K562 (cell line): ENCODE data around the gene RCSD1. TPM values are rescaled to one million over a fixed set of nuclear protein-coding genes. Genes with fewer than 3 reads are reported as not detected.
A peak's percentile ranks its signal among the peaks of the same experiment; 100 is the strongest.

ENCODE experiments used
- ATAC-seq: fragments of 200-7000 bp; cut with Tn5 transposase; 3 replicates; pipeline ENCODE4 v1.9.1; 2020; ENCODE audit warnings: moderate library complexity
- BruUV-seq: library from RNA; stranded (reverse); fragments of 400-500 nt; replicated peaks from 2 replicates; lab custom pipeline; 2021; lab: Mats Ljungman, UMichigan
- CTCF ChIA-PET: fragments of 300-600 bp; formaldehyde crosslinking; extraction: SDS; loops from one replicate; lab custom pipeline; 2021; ENCODE audit warnings: low intra/inter-chr PET ratio; lab: Yijun Ruan, JAX
- POLR2A ChIA-PET: fragments of 300-600, 350-650 bp; sonication (Branson Sonifier 250); formaldehyde crosslinking; extraction: SDS; loops from one replicate; lab custom pipeline; 2021; ENCODE audit warnings: antibody characterized with exemption, inconsistent platforms; lab: Yijun Ruan, JAX
- DNase-seq, 4 experiments: peaks; one replicate each; pipeline versions ENCODE4 v3.0.0 to v3.0.0-alpha.2; 2011 to 2018; ENCODE audit warnings: low spot score in 3 of 4, mixed read lengths in 3 of 4; ENCODE audit errors: extremely low read depth in 1 of 4
- FAIRE-seq: peaks from 2 replicates; lab custom pipeline; 2011; peaks lifted over from hg19 to GRCh38; lab: Jason Lieb, UNC
- H2AFZ ChIP-seq: 2 replicates; pipeline ENCODE4 v1.6.0; 2011; ENCODE audit warnings: low read depth, low read length, control low read depth, inconsistent platforms
- H3K27ac ChIP-seq: fragments of 200-600 bp; 3 replicates; pipeline ENCODE4 v1.8.0; 2011; ENCODE audit warnings: low read depth, mild to moderate bottlenecking, control low read depth, inconsistent platforms, low read length, moderate library complexity, mixed read lengths; ENCODE audit errors: extremely low read depth
- H3K27me3 ChIP-seq, 2 experiments: fragments of 300-600 bp in 1 of 2; 2 replicates in 1 of 2; 3 replicates in 1 of 2; pipeline versions ENCODE4 v1.6.0 to v1.8.0; 2011; ENCODE audit warnings: inconsistent platforms in 2 of 2, low read length in 2 of 2, mild to moderate bottlenecking in 1 of 2, mixed read lengths in 1 of 2, moderate library complexity in 1 of 2; ENCODE audit not compliant: control insufficient read depth in 2 of 2, insufficient read depth in 2 of 2
- H3K36me3 ChIP-seq: fragments of 300-600 bp; 3 replicates; pipeline ENCODE4 v1.8.0; 2011; ENCODE audit warnings: mild to moderate bottlenecking, low read length, inconsistent platforms; ENCODE audit not compliant: control insufficient read depth, insufficient read depth
- H3K4me1 ChIP-seq, 2 experiments: fragments of 200-600 bp in 1 of 2; replicated peaks in 1 of 2; 2 replicates in 1 of 2; 3 replicates in 1 of 2; pipeline versions ENCODE4 v1.5.1 to v1.8.0; 2011; ENCODE audit warnings: inconsistent platforms in 2 of 2, low read length in 2 of 2, mild to moderate bottlenecking in 1 of 2, mixed read lengths in 1 of 2, moderate library complexity in 1 of 2; ENCODE audit not compliant: control insufficient read depth in 2 of 2, insufficient read depth in 2 of 2
- H3K4me2 ChIP-seq: 2 replicates; pipeline ENCODE4 v1.6.1; 2011; ENCODE audit warnings: low read length, control low read depth, inconsistent platforms, mixed read lengths; ENCODE audit not compliant: insufficient read depth
- H3K4me3 ChIP-seq: fragments of 200-600 bp; sonication (generic), shearing (Covaris generic); 2 replicates; pipeline ENCODE4 v1.5.1; 2016; ENCODE audit warnings: control low read depth, inconsistent platforms
- H3K79me2 ChIP-seq: fragments of 200-600 bp; 3 replicates; pipeline ENCODE4 v1.8.0; 2011; ENCODE audit warnings: low read length, inconsistent platforms; ENCODE audit not compliant: control insufficient read depth, insufficient read depth
- H3K9ac ChIP-seq, 2 experiments: 2 replicates each; pipeline versions ENCODE4 v1.6.0 to v1.6.1; 2011; ENCODE audit warnings: low read depth in 2 of 2, low read length in 2 of 2, control low read depth in 1 of 2, inconsistent platforms in 1 of 2, mild to moderate bottlenecking in 1 of 2, mixed read lengths in 1 of 2; ENCODE audit not compliant: insufficient read depth in 1 of 2
- H3K9me1 ChIP-seq: one replicate; pipeline ENCODE4 v1.6.0; 2011; ENCODE audit warnings: inconsistent platforms, mild to moderate bottlenecking, low read length, moderate library complexity; ENCODE audit not compliant: control insufficient read depth, insufficient read depth
- H3K9me3 ChIP-seq: replicated peaks from 2 replicates; pipeline ENCODE4 v1.5.1; 2011; ENCODE audit warnings: low read depth, low read length, inconsistent platforms; ENCODE audit not compliant: control insufficient read depth, insufficient read depth
- H4K20me1 ChIP-seq: replicated peaks from 2 replicates; pipeline ENCODE4 v1.6.1; 2011; ENCODE audit warnings: low read length, inconsistent platforms, mixed read lengths; ENCODE audit not compliant: control insufficient read depth, insufficient read depth
- CC2D1A ChIP-seq: fragments of 450-650 bp; IDR thresholded peaks from 2 replicates; pipeline ENCODE4 v1.6.1; 2017; ENCODE audit warnings: mild to moderate bottlenecking
- CEBPG ChIP-seq, 3 experiments: fragments of 200-800 bp in 1 of 3; sonication (Bioruptor generic) in 1 of 3; sonication (generic) in 1 of 3; formaldehyde crosslinking in 1 of 3; IDR thresholded peaks in 2 of 3; conservative IDR thresholded peaks in 1 of 3; 2 replicates each; pipeline versions ENCODE4 v1.6.1 to v1.8.0; 2016 to 2022; ENCODE audit warnings: missing compliant biosample characterization in 2 of 3, missing genetic modification characterization in 2 of 3, mild to moderate bottlenecking in 1 of 3, missing genetic modification reagents in 1 of 3
- DPF2 ChIP-seq: fragments of 450-650 bp; IDR thresholded peaks from 2 replicates; pipeline ENCODE4 v1.6.1; 2016
- HDAC1 ChIP-seq, 2 experiments: fragments of 450-650 bp; IDR thresholded peaks; 2 replicates each; pipeline ENCODE4 v1.6.1; 2016 to 2017; ENCODE audit warnings: inconsistent platforms in 1 of 2, mild to moderate bottlenecking in 1 of 2, moderate library complexity in 1 of 2
- ILK ChIP-seq: fragments of 450-650 bp; IDR thresholded peaks from 2 replicates; pipeline ENCODE4 v1.6.1; 2016; ENCODE audit warnings: missing genetic modification characterization, low read depth, mild to moderate bottlenecking, missing compliant biosample characterization, moderate library complexity, borderline replicate concordance
- JUND ChIP-seq, 2 experiments: IDR thresholded peaks; 2 replicates in 1 of 2; 3 replicates in 1 of 2; pipeline ENCODE4 v1.6.1; 2011; ENCODE audit warnings: borderline replicate concordance in 2 of 2, low read depth in 2 of 2, low read length in 2 of 2, improper control_type of control experiment in 1 of 2, missing biosample characterization in 1 of 2, missing genetic modification characterization in 1 of 2, missing genetic modification reagents in 1 of 2
- RBM25 ChIP-seq: fragments of 200-400 bp; formaldehyde crosslinking; IDR thresholded peaks from 2 replicates; pipeline ENCODE4 v1.6.1; 2018; ENCODE audit warnings: low read length, low read depth, moderate library complexity; ENCODE audit not compliant: severe bottlenecking
- SMARCA4 ChIP-seq: fragments of 450-650 bp; IDR thresholded peaks from 2 replicates; pipeline ENCODE4 v1.6.1; 2016
- SNRNP70 ChIP-seq: fragments of 200-400 bp; formaldehyde crosslinking; optimal IDR thresholded peaks from 2 replicates; pipeline ENCODE3; 2017; ENCODE audit warnings: low read depth, low read length
- U2AF1 ChIP-seq: fragments of 200-400 bp; formaldehyde crosslinking; optimal IDR thresholded peaks from 2 replicates; pipeline ENCODE3; 2017; ENCODE audit warnings: mild to moderate bottlenecking, low read depth, low read length, moderate library complexity
- ZNF174 ChIP-seq: fragments of 250-450 bp; sonication (Bioruptor Pico); IDR thresholded peaks from 2 replicates; pipeline ENCODE4 v1.4.0; 2020; ENCODE audit warnings: mild to moderate bottlenecking
- ZNF324 ChIP-seq: fragments of 250-450 bp; sonication (Bioruptor Pico); IDR thresholded peaks from 2 replicates; pipeline ENCODE4 v1.4.0; 2020; ENCODE audit warnings: mild to moderate bottlenecking
- WGBS: fragments of 100-300 bp; shearing (Covaris generic); methylation state at CpG from one replicate; pipeline ENCODE4 v1.1.6; 2016; ENCODE audit warnings: low coverage, mixed read lengths; ENCODE audit not compliant: insufficient coverage; ENCODE audit errors: missing lambda C conversion rate; 5-methylcytosine and 5-hydroxymethylcytosine counted together
- in situ Hi-C: fragments of 300-500 bp; cut with MboI; formaldehyde crosslinking; loops from 4 replicates; pipeline ENCODE4 v1.15.0; 2018; ENCODE audit warnings: inconsistent platforms, mixed read lengths
- intact Hi-C: fragments of 100-400 bp; cut with micrococcal nuclease; formaldehyde crosslinking; loops from 2 replicates; pipeline ENCODE4 v1.14.2; 2022
- polyA plus RNA-seq, 8 experiments: library from polyadenylated mRNA; depleted of rRNA in 4 of 8; stranded (reverse) in 5 of 8; unstranded in 3 of 8; fragments of >200 nt; fragmentation: Nextera tagmentation in 2 of 8; fragmentation: Illumina TruSeq in 1 of 8; extraction: Ambion mirVana in 2 of 8; extraction: Trizol in 1 of 8; gene quantifications; 2 replicates each; pipeline versions ENCODE4 v1.2.1 to v1.2.3, GENCODE V29; 2011 to 2014; ENCODE audit warnings: inconsistent platforms in 1 of 8, missing spikeins in 1 of 8
- total RNA-seq, 7 experiments: library from RNA; depleted of rRNA in 6 of 7; stranded (reverse); fragments of >200 nt in 6 of 7; fragmentation: Illumina TruSeq in 2 of 7; extraction: Trizol in 2 of 7; gene quantifications; 2 replicates each; pipeline versions ENCODE4 v1.2.1 to v1.2.3, GENCODE V29; 2011 to 2021; ENCODE audit warnings: low replicate concordance in 1 of 7
- TF ChIP-seq, protein P1 (sequence below): sonication (generic); formaldehyde crosslinking; IDR thresholded peaks from 2 replicates; pipeline ENCODE4 v1.5.0; 2020; ENCODE audit warnings: missing genetic modification reagents
- TF ChIP-seq, protein P2 (sequence below): fragments of 250-450 bp; sonication (Bioruptor Pico); IDR thresholded peaks from 2 replicates; pipeline ENCODE4 v1.5.0; 2021
- TF ChIP-seq, protein P3 (sequence below): fragments of 450-650 bp; IDR thresholded peaks from 2 replicates; pipeline ENCODE4 v1.6.1; 2017; ENCODE audit warnings: antibody characterized with exemption

The RCSD1 gene
- total and polyA plus RNA-seq, 9 of the 15 experiments (the other 6 are each of a cell fraction or from before 2014, with no cell fraction given): 7.8 to 69.8 (median 45.3) TPM

DNA sequence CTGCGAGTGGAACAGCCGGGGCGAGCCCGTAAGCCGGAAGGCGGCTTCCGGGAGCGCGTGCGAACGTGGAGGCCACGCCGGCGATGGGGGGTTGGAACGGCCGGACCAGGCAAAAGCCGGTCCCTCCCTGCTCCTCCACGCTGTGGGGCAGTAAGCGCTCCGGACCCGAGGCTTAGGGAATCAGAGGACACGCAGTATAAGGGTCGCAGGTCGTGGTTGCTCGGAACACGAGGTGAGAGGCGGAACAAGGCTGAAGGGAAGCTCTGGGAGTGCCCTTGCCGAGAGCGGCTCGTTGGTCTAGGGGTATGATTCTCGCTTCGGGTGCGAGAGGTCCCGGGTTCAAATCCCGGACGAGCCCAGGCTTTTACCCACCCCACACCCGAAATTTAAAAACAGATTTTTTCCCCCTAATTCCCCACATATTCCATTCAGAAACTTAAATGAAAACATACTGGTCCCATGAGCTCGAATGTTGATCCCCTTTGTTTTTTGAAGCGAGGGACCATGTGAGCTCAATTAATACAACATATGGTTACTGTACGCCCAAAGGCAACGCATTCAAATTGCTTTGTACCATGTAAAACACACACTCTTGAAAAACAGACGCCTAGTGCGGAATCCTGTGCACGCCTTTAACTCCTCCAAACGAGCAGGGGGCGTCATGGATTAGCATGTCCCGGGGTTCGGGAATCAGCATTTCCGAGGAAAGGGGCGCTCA is 84.6 kb downstream of the RCSD1 start:
- Histone ChIP-seq H4K20me1 (no peaks in the 10 kb centered on the region), H3K27ac (peak overlapping the region; percentile 99), H3K4me2 (peak overlapping the region; percentile 98), H3K79me2 (no peaks in the 10 kb centered on the region), H3K4me1 (peaks cover 13 to 22% of the 10 kb centered on the region in 2 experiments), H3K9me3 (no peaks in the 10 kb centered on the region), H3K4me3 (peak overlapping the region; percentile 66), H3K9me1 (no peaks in the 10 kb centered on the region), H3K27me3 (no peaks in the 10 kb centered on the region), H3K36me3 (no peaks in the 10 kb centered on the region), H3K9ac (peak overlapping the region; percentile 98 to 99), H2AFZ (peak overlapping the region; percentile 100)
- FAIRE-seq (no peak), DNase-seq (peak; percentile 78 to 93 (median 82)), ATAC-seq (peak; percentile 68)
- in situ Hi-C loops: loop anchor here (5.0 kb wide), 2 partner anchors 83 to 368 kb away; no protein-coding TSS in a partner anchor
- CTCF ChIA-PET: interaction anchor here (0.6 to 1.0 kb wide), 3 partner anchors 89 to 179 kb away, joined by 3 read pairs; no protein-coding TSS in a partner anchor
- under 1% methylated on average over 50 of the region's 50 CpGs for WGBS
- POLR2A ChIA-PET: interaction anchor here (0.6 to 3.4 kb wide), 29 partner anchors 8 to 609 kb away, joined by 3 to 25 read pairs (median 4); partner anchors contain the start of genes CREG1, DCAF6 and MPC2
- BruUV-seq: TSS peak; percentile 89
- intact Hi-C loops: loop anchor here (1.0 to 5.0 kb wide), 6 partner anchors 46 to 368 kb away; partner anchors contain the start of genes DCAF6 and MPC2
- TF ChIP-seq DPF2 (0 out of 2 replicates have a peak, but pooled peaks have one; percentile 38), SMARCA4 (peak; percentile 24; the same call in 1 of the 2 replicates), ZNF174 (CRISPR knock-in tag) (no peak), CC2D1A (peak; percentile 42), CEBPG (CRISPR knock-in tag; IDR thresholded peaks at IDR 0.05) (peak; percentile 57; the same call in 1 of the 2 replicates), CEBPG (tag; conservative IDR thresholded peaks at IDR 0.05 in 1 of 2, IDR thresholded peaks at IDR 0.05 in 1 of 2) (no peak), RBM25 (no peak), HDAC1 (IDR thresholded peaks at IDR 0.05) (peak; percentile 95 to 98), JUND (IDR thresholded peaks at IDR 0.05; ENCODE audit: borderline replicate concordance, low read depth, low read length) (peak; percentile 29; the same call in 1 of the 2 replicates), JUND (tag; IDR thresholded peaks at IDR 0.05; ENCODE audit: borderline replicate concordance, low read depth, low read length) (peak; percentile 55; the same call in 1 of the 3 replicates), ILK (tag) (no peak), SNRNP70 (no peak), U2AF1 (no peak), ZNF324 (0 out of 2 replicates have a peak, but pooled peaks have one; percentile 67)
- TF ChIP-seq, protein P1, sequence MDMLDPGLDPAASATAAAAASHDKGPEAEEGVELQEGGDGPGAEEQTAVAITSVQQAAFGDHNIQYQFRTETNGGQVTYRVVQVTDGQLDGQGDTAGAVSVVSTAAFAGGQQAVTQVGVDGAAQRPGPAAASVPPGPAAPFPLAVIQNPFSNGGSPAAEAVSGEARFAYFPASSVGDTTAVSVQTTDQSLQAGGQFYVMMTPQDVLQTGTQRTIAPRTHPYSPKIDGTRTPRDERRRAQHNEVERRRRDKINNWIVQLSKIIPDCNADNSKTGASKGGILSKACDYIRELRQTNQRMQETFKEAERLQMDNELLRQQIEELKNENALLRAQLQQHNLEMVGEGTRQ: no peak
- TF ChIP-seq, protein P2, sequence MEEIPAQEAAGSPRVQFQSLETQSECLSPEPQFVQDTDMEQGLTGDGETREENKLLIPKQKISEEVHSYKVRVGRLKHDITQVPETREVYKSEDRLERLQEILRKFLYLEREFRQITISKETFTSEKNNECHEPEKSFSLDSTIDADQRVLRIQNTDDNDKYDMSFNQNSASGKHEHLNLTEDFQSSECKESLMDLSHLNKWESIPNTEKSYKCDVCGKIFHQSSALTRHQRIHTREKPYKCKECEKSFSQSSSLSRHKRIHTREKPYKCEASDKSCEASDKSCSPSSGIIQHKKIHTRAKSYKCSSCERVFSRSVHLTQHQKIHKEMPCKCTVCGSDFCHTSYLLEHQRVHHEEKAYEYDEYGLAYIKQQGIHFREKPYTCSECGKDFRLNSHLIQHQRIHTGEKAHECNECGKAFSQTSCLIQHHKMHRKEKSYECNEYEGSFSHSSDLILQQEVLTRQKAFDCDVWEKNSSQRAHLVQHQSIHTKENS (CRISPR knock-in tag): no peak
- TF ChIP-seq, protein P3, sequence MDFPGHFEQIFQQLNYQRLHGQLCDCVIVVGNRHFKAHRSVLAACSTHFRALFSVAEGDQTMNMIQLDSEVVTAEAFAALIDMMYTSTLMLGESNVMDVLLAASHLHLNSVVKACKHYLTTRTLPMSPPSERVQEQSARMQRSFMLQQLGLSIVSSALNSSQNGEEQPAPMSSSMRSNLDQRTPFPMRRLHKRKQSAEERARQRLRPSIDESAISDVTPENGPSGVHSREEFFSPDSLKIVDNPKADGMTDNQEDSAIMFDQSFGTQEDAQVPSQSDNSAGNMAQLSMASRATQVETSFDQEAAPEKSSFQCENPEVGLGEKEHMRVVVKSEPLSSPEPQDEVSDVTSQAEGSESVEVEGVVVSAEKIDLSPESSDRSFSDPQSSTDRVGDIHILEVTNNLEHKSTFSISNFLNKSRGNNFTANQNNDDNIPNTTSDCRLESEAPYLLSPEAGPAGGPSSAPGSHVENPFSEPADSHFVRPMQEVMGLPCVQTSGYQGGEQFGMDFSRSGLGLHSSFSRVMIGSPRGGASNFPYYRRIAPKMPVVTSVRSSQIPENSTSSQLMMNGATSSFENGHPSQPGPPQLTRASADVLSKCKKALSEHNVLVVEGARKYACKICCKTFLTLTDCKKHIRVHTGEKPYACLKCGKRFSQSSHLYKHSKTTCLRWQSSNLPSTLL: peak; percentile 90
